Astrocyte (in vitro differentiated cells and primary cell): ENCODE data around the gene ATF3.

ENCODE experiments used
- CTCF ChIP-seq: IDR thresholded peaks from 2 replicates; pipeline ENCODE4 v1.5.1; 2011; ENCODE audit warnings: low read depth, mild to moderate bottlenecking, inconsistent platforms, low read length, moderate library complexity; ENCODE audit not compliant: insufficient read depth
- EZH2 ChIP-seq: IDR thresholded peaks from 2 replicates; pipeline ENCODE4 v1.6.1; 2012; ENCODE audit warnings: mild to moderate bottlenecking, low read length, inconsistent platforms; ENCODE audit not compliant: insufficient read depth

GRCh38 chr1:212566522-212567479 lies 41.8 kb upstream of the ATF3 start:
- no peak for TF ChIP-seq CTCF
- no peak for TF ChIP-seq EZH2
